Right lung (tissue), 5 donors: ENCODE data around the gene DQX1. TPM values are rescaled to one million over a fixed set of nuclear protein-coding genes. Genes with fewer than 3 reads are reported as not detected.
A peak's percentile ranks its signal among the peaks of the same experiment; 100 is the strongest.

ENCODE experiments used
- DNase-seq, 2 donors: peaks; one replicate each; pipeline ENCODE4 v3.0.0-alpha.2; 2013
- polyA plus RNA-seq, 5 donors: library from polyadenylated mRNA; unstranded; fragments of 120-200 nt; gene quantifications; one replicate each; pipeline versions ENCODE4 v1.2.1 to v1.2.3, GENCODE V29; 2013; ENCODE audit warnings: inconsistent platforms in 1 of 5, low replicate concordance in 1 of 5; ENCODE audit not compliant: insufficient read length in 5 of 5, insufficient read depth in 1 of 5

Gene DQX1
- polyA plus RNA-seq, 5 donors: 0.17 to 1.1 (median 0.26) TPM

- no peak for DNase-seq
Measured at GRCh38 chr2:74512744-74513604, 13.1 kb downstream of the DQX1 start.

GRCh38 chr2:74511104-74511989, 14.7 kb downstream of the DQX1 start:
- DNase-seq: no peak

- DNase-seq: no peak
Measured at GRCh38 chr2:74510272-74510671, 15.8 kb downstream of the DQX1 start.

GRCh38 chr2:74507926-74508520, 18.0 kb downstream of the DQX1 start:
- no peak for DNase-seq

GRCh38 chr2:74507145-74507925, 18.7 kb downstream of the DQX1 start, which contains the start of gene PCGF1:
TSS of gene PCGF1 (minus strand) at chr2:74507695. CDS start at chr2:74507668, 27 bp downstream.
- DNase-seq: peak; percentile 98 to 99

- no peak for DNase-seq
Measured at GRCh38 chr2:74505448-74506246, 20.4 kb downstream of the DQX1 start.

GRCh38 chr2:74504591-74504990, 21.4 kb downstream of the DQX1 start:
- no peak for DNase-seq

- DNase-seq: no peak
Measured at GRCh38 chr2:74503506-74504475, 22.2 kb downstream of the DQX1 start.

GRCh38 chr2:74502720-74503505, 23.1 kb downstream of the DQX1 start:
- DNase-seq: peak; percentile 48 to 58

GRCh38 chr2:74502147-74502719, 23.8 kb downstream of the DQX1 start:
- DNase-seq: no peak

- no peak for DNase-seq
Measured at GRCh38 chr2:74501335-74502071, 24.5 kb downstream of the DQX1 start.

- no peak for DNase-seq
Measured at GRCh38 chr2:74500578-74500946, 25.5 kb downstream of the DQX1 start.

- no peak for DNase-seq
Measured at GRCh38 chr2:74499940-74500577, 26.0 kb downstream of the DQX1 start.

GRCh38 chr2:74499267-74499939, 26.6 kb downstream of the DQX1 start, which contains the start of gene LBX2:
TSS of gene LBX2 (minus strand) at chr2:74499603. CDS start at chr2:74499537, 66 bp downstream.
- no peak for DNase-seq

- no peak for DNase-seq
Measured at GRCh38 chr2:74498500-74499266, 27.3 kb downstream of the DQX1 start.
